Kidney tubule cell (primary cell): ENCODE results near the gene RBMS3.
"Not testable (repeated sequence)": the region's sequence is repeated elsewhere in the genome, so short reads cannot be mapped to it uniquely, and the experiment has no call there.

Experiments
- DNase-seq: peaks from one replicate; pipeline ENCODE4 v3.0.0-alpha.2; 2018; ENCODE audit warnings: low spot score

Gene RBMS3

GRCh38 chr3:29481969-29482767 lies 201.3 kb downstream of the RBMS3 start:
- DNase-seq, result no peak

- peak; percentile 57 for DNase-seq
Measured at GRCh38 chr3:29484633-29485032, 203.8 kb downstream of the RBMS3 start.

- DNase-seq, result peak; percentile 97
Measured at GRCh38 chr3:29486096-29486495, 205.2 kb downstream of the RBMS3 start.

- DNase-seq, result no peak
Measured at GRCh38 chr3:29486917-29487316, 206.0 kb downstream of the RBMS3 start.

GRCh38 chr3:29488922-29489321 lies 208.1 kb downstream of the RBMS3 start:
- DNase-seq, result no peak

GRCh38 chr3:29493109-29493508 lies 212.2 kb downstream of the RBMS3 start:
- DNase-seq, result no peak

- no peak for DNase-seq
Measured at GRCh38 chr3:29494305-29495036, 213.6 kb downstream of the RBMS3 start.

- DNase-seq, result no peak
Measured at GRCh38 chr3:29497282-29497681, 216.4 kb downstream of the RBMS3 start.

GRCh38 chr3:29502771-29503170 lies 221.9 kb downstream of the RBMS3 start:
- no peak for DNase-seq

- DNase-seq, result no peak
Measured at GRCh38 chr3:29503314-29503713, 222.4 kb downstream of the RBMS3 start.

GRCh38 chr3:29503958-29504357 lies 223.1 kb downstream of the RBMS3 start:
- DNase-seq, result no peak

GRCh38 chr3:29506502-29506901 lies 225.6 kb downstream of the RBMS3 start:
- DNase-seq, result no peak

GRCh38 chr3:29511701-29512100 lies 230.8 kb downstream of the RBMS3 start:
- no peak for DNase-seq

- DNase-seq, result peak; percentile 14
Measured at GRCh38 chr3:29512641-29513040, 231.8 kb downstream of the RBMS3 start.

- DNase-seq, result peak; percentile 55
Measured at GRCh38 chr3:29513236-29513635, 232.4 kb downstream of the RBMS3 start.

GRCh38 chr3:29514170-29514569 lies 233.3 kb downstream of the RBMS3 start:
- DNase-seq, result peak; percentile 22

- peak; percentile 65 for DNase-seq
Measured at GRCh38 chr3:29514912-29515311, 234.0 kb downstream of the RBMS3 start.

- peak; percentile 93 for DNase-seq
Measured at GRCh38 chr3:29515451-29515850, 234.6 kb downstream of the RBMS3 start.

GRCh38 chr3:29516164-29516563 lies 235.3 kb downstream of the RBMS3 start:
- no peak for DNase-seq

- DNase-seq, result no peak
Measured at GRCh38 chr3:29520764-29521163, 239.9 kb downstream of the RBMS3 start.

- no peak for DNase-seq
Measured at GRCh38 chr3:29521293-29521692, 240.4 kb downstream of the RBMS3 start.

GRCh38 chr3:29521751-29522150 lies 240.9 kb downstream of the RBMS3 start:
- no peak for DNase-seq

GRCh38 chr3:29524433-29524832 lies 243.6 kb downstream of the RBMS3 start:
- DNase-seq, result not testable (repeated sequence)
